Loucy (cell line): Measurements from ENCODE around the gene RAB9B.

Experiments used
- H2AFZ ChIP-seq: fragments of 200-600 bp; sonication (generic); 2 replicates; pipeline ENCODE4 v1.6.0; 2016; ENCODE audit warnings: antibody characterized with exemption, mild to moderate bottlenecking, low read length, moderate library complexity
- H3F3A ChIP-seq: fragments of 200-600 bp; 2 replicates; pipeline ENCODE4 v1.6.0; 2016; ENCODE audit warnings: antibody characterized with exemption, low read depth, mild to moderate bottlenecking
- H3K27me3 ChIP-seq: fragments of 200-600 bp; sonication (generic); 2 replicates; pipeline ENCODE4 v1.6.1; 2014; ENCODE audit warnings: low read length, mild to moderate bottlenecking; ENCODE audit not compliant: insufficient read depth, poor library complexity, severe bottlenecking
- H3K36me3 ChIP-seq: fragments of 200-600 bp; sonication (generic); 2 replicates; pipeline ENCODE4 v1.6.1; 2016; ENCODE audit warnings: low read length; ENCODE audit not compliant: insufficient read depth
- H3K4me1 ChIP-seq: fragments of 200-600 bp; sonication (generic); 2 replicates; pipeline ENCODE4 v1.5.1; 2014; ENCODE audit warnings: low read length, mild to moderate bottlenecking; ENCODE audit not compliant: insufficient read depth, poor library complexity, severe bottlenecking
- H3K4me2 ChIP-seq: fragments of 200-600 bp; sonication (generic); 2 replicates; pipeline ENCODE4 v1.6.0; 2014; ENCODE audit warnings: antibody characterized with exemption, low read length, low read depth, mild to moderate bottlenecking; ENCODE audit not compliant: poor library complexity, severe bottlenecking
- H3K4me3 ChIP-seq: fragments of 200-600 bp; sonication (generic); 2 replicates; pipeline ENCODE4 v1.5.1; 2014; ENCODE audit warnings: low read length, mild to moderate bottlenecking, mixed read lengths; ENCODE audit not compliant: poor library complexity, severe bottlenecking
- H3K79me2 ChIP-seq: fragments of 200-600 bp; sonication (generic); 2 replicates; pipeline ENCODE4 v1.6.1; 2014; ENCODE audit warnings: low read length; ENCODE audit not compliant: insufficient read depth
- H3K9ac ChIP-seq: fragments of 200-600 bp; sonication (generic); 2 replicates; pipeline ENCODE4 v1.6.0; 2014; ENCODE audit warnings: mild to moderate bottlenecking, low read depth, low read length, moderate library complexity; ENCODE audit not compliant: poor library complexity, severe bottlenecking
- H3K9me2 ChIP-seq: fragments of 200-600 bp; sonication (generic); replicated peaks from 2 replicates; pipeline ENCODE4 v1.6.1; 2016; ENCODE audit warnings: low read depth, low read length, mixed read lengths
- H3K9me3 ChIP-seq: fragments of 200-600 bp; sonication (generic); 2 replicates; pipeline ENCODE4 v1.6.1; 2014; ENCODE audit warnings: mild to moderate bottlenecking, antibody characterized with exemption, low read length, low read depth; ENCODE audit not compliant: insufficient read depth
- H4K20me1 ChIP-seq: fragments of 200-600 bp; sonication (generic); 2 replicates; pipeline ENCODE4 v1.6.0; 2014; ENCODE audit warnings: antibody characterized with exemption, low read length, mild to moderate bottlenecking; ENCODE audit not compliant: insufficient read depth, poor library complexity, severe bottlenecking
- EZH2phosphoT487 ChIP-seq: fragments of 200-600 bp; IDR thresholded peaks from 2 replicates; pipeline ENCODE4 v1.6.1; 2018; ENCODE audit warnings: antibody characterized with exemption, mild to moderate bottlenecking, moderate library complexity, borderline replicate concordance
- TF ChIP-seq, protein P1 (sequence below): fragments of 200-600 bp; sonication (generic); conservative IDR thresholded peaks from 2 replicates; pipeline ENCODE4 v1.5.1; 2014; ENCODE audit warnings: mild to moderate bottlenecking, antibody characterized with exemption, low read length

The RAB9B gene

DNA sequence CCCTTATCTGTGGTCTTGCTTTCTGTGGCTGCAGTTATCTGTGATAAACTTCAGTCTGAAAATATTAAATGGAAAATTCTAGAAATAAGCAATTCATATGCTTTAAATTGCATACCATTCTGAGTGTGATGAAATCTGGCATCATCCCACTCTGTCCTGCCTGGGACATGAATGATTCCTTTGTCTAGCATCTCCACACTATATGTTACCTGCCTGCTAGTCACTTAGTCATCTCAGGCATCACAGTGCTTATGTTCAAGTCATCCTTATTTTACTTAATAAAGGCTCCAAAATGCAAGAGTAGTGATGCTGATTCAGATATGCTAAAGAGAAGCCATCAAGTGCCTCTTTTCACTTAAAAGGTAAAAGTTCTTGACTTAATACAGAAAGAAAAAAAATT, 14.3 kb upstream of the RAB9B start:
- Histone ChIP-seq H3K9me2 (no peaks in the 10 kb centered on the region), H3K9me3 (no peaks in the 10 kb centered on the region), H3K4me1 (no peaks in the 10 kb centered on the region), H3F3A (no peaks in the 10 kb centered on the region), H3K79me2 (no peaks in the 10 kb centered on the region), H3K4me2 (no peak overlapping the region), H3K9ac (no peak overlapping the region), H4K20me1 (no peaks in the 10 kb centered on the region), H3K27me3 (no peaks in the 10 kb centered on the region), H2AFZ (no peak overlapping the region), H3K36me3 (no peaks in the 10 kb centered on the region), H3K4me3 (no peak overlapping the region)
- TF ChIP-seq, protein P1, sequence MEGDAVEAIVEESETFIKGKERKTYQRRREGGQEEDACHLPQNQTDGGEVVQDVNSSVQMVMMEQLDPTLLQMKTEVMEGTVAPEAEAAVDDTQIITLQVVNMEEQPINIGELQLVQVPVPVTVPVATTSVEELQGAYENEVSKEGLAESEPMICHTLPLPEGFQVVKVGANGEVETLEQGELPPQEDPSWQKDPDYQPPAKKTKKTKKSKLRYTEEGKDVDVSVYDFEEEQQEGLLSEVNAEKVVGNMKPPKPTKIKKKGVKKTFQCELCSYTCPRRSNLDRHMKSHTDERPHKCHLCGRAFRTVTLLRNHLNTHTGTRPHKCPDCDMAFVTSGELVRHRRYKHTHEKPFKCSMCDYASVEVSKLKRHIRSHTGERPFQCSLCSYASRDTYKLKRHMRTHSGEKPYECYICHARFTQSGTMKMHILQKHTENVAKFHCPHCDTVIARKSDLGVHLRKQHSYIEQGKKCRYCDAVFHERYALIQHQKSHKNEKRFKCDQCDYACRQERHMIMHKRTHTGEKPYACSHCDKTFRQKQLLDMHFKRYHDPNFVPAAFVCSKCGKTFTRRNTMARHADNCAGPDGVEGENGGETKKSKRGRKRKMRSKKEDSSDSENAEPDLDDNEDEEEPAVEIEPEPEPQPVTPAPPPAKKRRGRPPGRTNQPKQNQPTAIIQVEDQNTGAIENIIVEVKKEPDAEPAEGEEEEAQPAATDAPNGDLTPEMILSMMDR = no peak
- TF ChIP-seq EZH2phosphoT487 = no peak

DNA sequence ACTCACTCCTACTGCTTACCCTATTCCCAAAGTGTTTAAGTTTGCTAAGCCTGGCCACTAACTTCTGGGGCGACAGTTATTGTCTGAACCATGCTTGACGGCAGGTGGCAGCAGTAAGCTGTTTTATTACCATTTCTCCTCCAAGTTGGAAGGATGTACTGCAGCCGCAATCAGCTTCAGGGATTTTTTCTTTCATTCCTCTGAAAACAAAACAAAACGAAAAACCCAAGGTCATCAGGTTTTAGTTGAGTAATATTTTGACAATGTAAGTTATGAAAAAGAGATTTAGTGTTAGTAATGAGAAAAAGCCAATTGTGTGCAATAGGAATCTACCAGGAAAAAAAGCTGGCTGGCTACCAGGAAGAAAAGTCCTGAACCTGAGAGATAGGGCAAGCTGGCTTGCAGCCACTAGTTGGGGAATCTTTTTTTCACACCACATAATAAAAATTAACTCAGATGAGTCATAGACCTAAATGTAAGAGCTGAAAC, 13.2 kb upstream of the RAB9B start:
- no peaks in the 10 kb centered on the region for H3K79me2 ChIP-seq
- no peaks in the 10 kb centered on the region for H3K9me3 ChIP-seq
- H2AFZ ChIP-seq = 0 out of 2 replicates have a peak overlapping the region, but pooled peaks have one; percentile 28
- no peak overlapping the region for H3K9ac ChIP-seq
- no peaks in the 10 kb centered on the region for H3K27me3 ChIP-seq
- H3K4me1 ChIP-seq = no peaks in the 10 kb centered on the region
- H3K4me3 ChIP-seq = peak overlapping the region; percentile 55
- H4K20me1 ChIP-seq = no peaks in the 10 kb centered on the region
- H3K4me2 ChIP-seq = peak overlapping the region; percentile 70
- no peaks in the 10 kb centered on the region for H3F3A ChIP-seq
- no peaks in the 10 kb centered on the region for H3K36me3 ChIP-seq
- no peaks in the 10 kb centered on the region for H3K9me2 ChIP-seq
- TF ChIP-seq, protein P1 = peak; percentile 68
- no peak for TF ChIP-seq EZH2phosphoT487

DNA sequence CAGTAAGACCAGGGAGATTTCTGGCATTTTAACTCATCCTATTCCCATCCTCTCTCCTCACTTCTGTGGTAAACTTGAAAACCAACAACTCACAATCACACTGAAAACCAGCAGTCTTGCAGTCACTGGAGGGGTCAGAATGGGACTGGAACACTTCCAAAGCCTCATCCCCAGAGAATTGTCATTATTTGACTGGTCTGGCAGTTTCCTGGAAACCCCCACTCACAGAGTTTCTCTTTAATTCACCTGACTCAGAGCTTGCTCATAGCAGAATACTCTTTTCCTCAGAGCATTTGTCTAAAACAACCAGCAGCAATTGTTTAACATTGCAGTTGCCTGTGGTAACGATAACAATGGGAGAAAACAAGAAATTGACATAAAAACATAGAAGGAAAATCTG, 7.3 kb upstream of the RAB9B start:
- Histone ChIP-seq H3F3A (no peaks in the 10 kb centered on the region), H4K20me1 (no peaks in the 10 kb centered on the region), H3K36me3 (no peaks in the 10 kb centered on the region), H3K9ac (no peak overlapping the region), H3K9me3 (no peaks in the 10 kb centered on the region), H2AFZ (no peak overlapping the region), H3K4me2 (no peak overlapping the region), H3K79me2 (no peaks in the 10 kb centered on the region), H3K4me3 (no peak overlapping the region), H3K27me3 (no peaks in the 10 kb centered on the region), H3K4me1 (no peaks in the 10 kb centered on the region), H3K9me2 (no peaks in the 10 kb centered on the region)
- TF ChIP-seq EZH2phosphoT487 = no peak
- TF ChIP-seq, protein P1 = no peak
